H1 (cell line): ENCODE data around the gene PLEKHM3. TPM values are rescaled to one million over a fixed set of nuclear protein-coding genes. Genes with fewer than 3 reads are reported as not detected.

Experiments used
- EP300 ChIP-seq, 2 experiments: IDR thresholded peaks; 1 replicate in 1 of 2; 2 replicates in 1 of 2; pipeline ENCODE4 v1.6.1; 2011 to 2012; ENCODE audit warnings: low read depth in 2 of 2, low read length in 2 of 2, mild to moderate bottlenecking in 2 of 2, borderline replicate concordance in 1 of 2, inconsistent platforms in 1 of 2, moderate library complexity in 1 of 2
- SUZ12 ChIP-seq: fragments of 200-600 bp; sonication (generic); IDR thresholded peaks from 2 replicates; pipeline ENCODE4 v1.6.1; 2012; ENCODE audit warnings: mild to moderate bottlenecking, inconsistent platforms, low read length, moderate library complexity, mixed read lengths
- polyA plus RNA-seq, 7 experiments: library from polyadenylated mRNA; depleted of rRNA in 3 of 7; stranded (reverse) in 5 of 7; unstranded in 2 of 7; fragments of >200 nt in 5 of 7; fragments of 200-250 nt in 2 of 7; gene quantifications; 1 replicate in 5 of 7; 2 replicates in 1 of 7; 4 replicates in 1 of 7; pipeline versions ENCODE4 v1.2.1 to v1.2.3, GENCODE V29; 2011 to 2013; ENCODE audit warnings: missing spikeins in 2 of 7, mixed read lengths in 2 of 7
- total RNA-seq: library from RNA; stranded (reverse); fragmentation: NEBNext Ultra II Directional; extraction: Animal tissue kit (Norgen Biotek cat#: 25700); gene quantifications from 2 replicates; pipeline ENCODE4 v1.2.1, GENCODE V29; 2021

Gene PLEKHM3
- total and polyA plus RNA-seq, 2 of the 8 experiments (the other 6 are each of a cell fraction or from before 2014, with no cell fraction given) = 2.3 to 5.8 TPM

- TF ChIP-seq EP300 (IDR thresholded peaks at IDR 0.05; ENCODE audit: borderline replicate concordance in 1 of 2, low read depth in 2 of 2, low read length in 2 of 2) (no peak), SUZ12 (no peak)
These were observed 185.2 kb downstream of the PLEKHM3 start (continued) for GRCh38 chr2:207840101-207840500.
